A549 (cell line): Measurements from ENCODE around the gene MYH1. TPM values are rescaled to one million over a fixed set of nuclear protein-coding genes. Genes with fewer than 3 reads are reported as not detected.
A peak's percentile ranks its signal among the peaks of the same experiment; 100 is the strongest.

ENCODE experiments used
- ATAC-seq, 2 experiments: fragments of 200-7000 bp in 1 of 2; fragments of >200 bp in 1 of 2; cut with Nextera tagmentation in 1 of 2; cut with Tn5 transposase in 1 of 2; 3 replicates each; pipeline versions ENCODE4 v1.8.0 to v1.9.1; 2018 to 2020; ENCODE audit warnings: mild to moderate bottlenecking in 1 of 2, moderate library complexity in 1 of 2
- CTCF ChIA-PET: fragments of 300-600 bp; sonication (Branson Sonifier 250); formaldehyde crosslinking; extraction: SDS; loops from one replicate; lab custom pipeline; 2021; ENCODE audit warnings: antibody characterized with exemption, inconsistent platforms; lab: Yijun Ruan, JAX
- POLR2A ChIA-PET: fragments of 350-600 bp; formaldehyde crosslinking; extraction: SDS; loops from one replicate; lab custom pipeline; 2021; ENCODE audit warnings: antibody characterized with exemption, inconsistent platforms; lab: Yijun Ruan, JAX
- DNase-seq, 2 experiments: peaks; one replicate each; pipeline versions ENCODE4 v3.0.0 to v3.0.0-alpha.2; 2011 to 2016; ENCODE audit warnings: low read depth in 1 of 2, low spot score in 1 of 2
- FAIRE-seq: peaks from 2 replicates; lab custom pipeline; 2011; peaks lifted over from hg19 to GRCh38; lab: Jason Lieb, UNC
- H3K27ac ChIP-seq, 2 experiments: fragments of >200 bp; sonication (Bioruptor Twin); formaldehyde crosslinking; 3 replicates each; pipeline ENCODE4 v1.5.1; 2016 to 2017
- H3K4me1 ChIP-seq: fragments of >200 bp; sonication (Bioruptor Twin); formaldehyde crosslinking; 3 replicates; pipeline ENCODE4 v1.6.1; 2016
- H3K4me2 ChIP-seq: fragments of >200 bp; sonication (Bioruptor Twin); formaldehyde crosslinking; 3 replicates; pipeline ENCODE4 v1.6.1; 2016
- H3K4me3 ChIP-seq: fragments of >200 bp; sonication (Bioruptor Twin); formaldehyde crosslinking; 3 replicates; pipeline ENCODE4 v1.5.1; 2016
- H3K9me3 ChIP-seq: fragments of >200 bp; sonication (Bioruptor Twin); formaldehyde crosslinking; 3 replicates; pipeline ENCODE4 v1.6.1; 2016
- BCL3 ChIP-seq: fragments of >200 bp; sonication (Bioruptor Twin); formaldehyde crosslinking; IDR thresholded peaks from 3 replicates; pipeline ENCODE4 v1.6.1; 2016
- BHLHE40 ChIP-seq: IDR thresholded peaks from 2 replicates; pipeline ENCODE4 v1.6.1; 2012; ENCODE audit warnings: low read depth, low read length, inconsistent platforms
- EHMT2 ChIP-seq: fragments of 200-600 bp; sonication (generic); IDR thresholded peaks from 2 replicates; pipeline ENCODE4 v1.6.1; 2016; ENCODE audit warnings: antibody characterized with exemption, low read depth, mild to moderate bottlenecking, moderate library complexity
- EP300 ChIP-seq, 2 experiments: fragments of >200 bp; sonication (Bioruptor Twin); formaldehyde crosslinking; IDR thresholded peaks; 2 replicates in 1 of 2; 3 replicates in 1 of 2; pipeline ENCODE4 v1.6.1; 2016 to 2017
- HDAC2 ChIP-seq: fragments of 200-600 bp; sonication (generic); IDR thresholded peaks from 2 replicates; pipeline ENCODE4 v1.6.1; 2016
- HEYL ChIP-seq: fragments of 250-450 bp; sonication (Bioruptor Pico); IDR thresholded peaks from 2 replicates; pipeline ENCODE4 v1.8.0; 2021; ENCODE audit warnings: mild to moderate bottlenecking, moderate library complexity
- HMGXB4 ChIP-seq: fragments of 250-450 bp; sonication (Bioruptor Pico); IDR thresholded peaks from 2 replicates; pipeline ENCODE4 v1.5.0; 2021; ENCODE audit warnings: mild to moderate bottlenecking, moderate library complexity, borderline replicate concordance
- HOXB13 ChIP-seq: fragments of 250-450 bp; sonication (Bioruptor Pico); IDR thresholded peaks from 2 replicates; pipeline ENCODE4 v1.5.0; 2020; ENCODE audit warnings: low read depth, mild to moderate bottlenecking, moderate library complexity
- JUN ChIP-seq, 2 experiments: fragments of >200 bp; sonication (Bioruptor Twin); formaldehyde crosslinking; IDR thresholded peaks; 2 replicates in 1 of 2; 3 replicates in 1 of 2; pipeline ENCODE4 v1.6.1; 2016 to 2017
- KDM1A ChIP-seq: fragments of 200-600 bp; sonication (generic); IDR thresholded peaks from 2 replicates; pipeline ENCODE4 v1.6.1; 2016; ENCODE audit warnings: low read depth, mild to moderate bottlenecking
- KDM5A ChIP-seq: fragments of 200-600 bp; sonication (generic); IDR thresholded peaks from 2 replicates; pipeline ENCODE4 v1.6.1; 2016; ENCODE audit warnings: antibody characterized with exemption, mild to moderate bottlenecking
- MAZ ChIP-seq: fragments of 150-350 bp; IDR thresholded peaks from 2 replicates; pipeline ENCODE4 v1.6.1; 2014; ENCODE audit warnings: antibody characterized with exemption, low read depth, low read length, borderline replicate concordance
- MYC ChIP-seq: IDR thresholded peaks from 2 replicates; pipeline ENCODE4 v1.6.1; 2012; ENCODE audit warnings: mild to moderate bottlenecking, inconsistent platforms, low read length, improper control_type of control experiment, borderline replicate concordance
- NFE2L2 ChIP-seq: fragments of 150-350 bp; conservative IDR thresholded peaks from 2 replicates; pipeline ENCODE4 v1.6.1; 2014; ENCODE audit warnings: low read length
- NPAS2 ChIP-seq: fragments of 250-450 bp; sonication (Bioruptor Pico); IDR thresholded peaks from 2 replicates; pipeline ENCODE4 v1.8.0; 2022; ENCODE audit warnings: mild to moderate bottlenecking, moderate library complexity, borderline replicate concordance
- POLR2AphosphoS2 ChIP-seq: conservative IDR thresholded peaks from 2 replicates; pipeline ENCODE4 v1.6.1; 2012; ENCODE audit warnings: low read length, improper control_type of control experiment, inconsistent platforms
- RAD21 ChIP-seq, 2 experiments: fragments of >200 bp in 1 of 2; sonication (Bioruptor Twin) in 1 of 2; formaldehyde crosslinking in 1 of 2; IDR thresholded peaks in 1 of 2; conservative IDR thresholded peaks in 1 of 2; 2 replicates in 1 of 2; 3 replicates in 1 of 2; pipeline ENCODE4 v1.6.1; 2012 to 2018; ENCODE audit warnings: inconsistent platforms in 1 of 2
- RFX5 ChIP-seq: fragments of 450-650 bp; IDR thresholded peaks from 2 replicates; pipeline ENCODE4 v1.7.1; 2014; ENCODE audit warnings: antibody characterized with exemption, mild to moderate bottlenecking, moderate library complexity
- SMC3 ChIP-seq: fragments of >200 bp; sonication (Bioruptor Twin); formaldehyde crosslinking; IDR thresholded peaks from 3 replicates; pipeline ENCODE4 v1.6.1; 2018; ENCODE audit warnings: inconsistent platforms
- SREBF2 ChIP-seq: fragments of 450-650 bp; IDR thresholded peaks from 2 replicates; pipeline ENCODE4 v1.6.1; 2014; ENCODE audit warnings: mild to moderate bottlenecking, moderate library complexity
- ZFP36 ChIP-seq: fragments of 450-650 bp; IDR thresholded peaks from 2 replicates; pipeline ENCODE4 v1.6.1; 2014; ENCODE audit warnings: borderline replicate concordance; ENCODE audit not compliant: partially characterized antibody
- ZSCAN20 ChIP-seq: fragments of 250-450 bp; sonication (Bioruptor Pico); IDR thresholded peaks from 2 replicates; pipeline ENCODE4 v1.8.0; 2022; ENCODE audit warnings: mild to moderate bottlenecking, moderate library complexity
- WGBS: methylation state at CpG from one replicate; pipeline ENCODE4 v1.1.6; 2017; ENCODE audit errors: missing lambda C conversion rate; 5-methylcytosine and 5-hydroxymethylcytosine counted together
- polyA plus RNA-seq, 4 experiments: library from polyadenylated mRNA; depleted of rRNA in 3 of 4; stranded (reverse); fragments of >200 nt; fragmentation: RNase III in 1 of 4; extraction: RNeasy Plus Mini Kit Qiagen cat#74134 plus additional on column Dnase treatment in 1 of 4; gene quantifications; 2 replicates in 3 of 4; 3 replicates in 1 of 4; pipeline ENCODE4 v1.2.3, GENCODE V29; 2011 to 2017
- TF ChIP-seq, protein P1 (sequence below): IDR thresholded peaks from 2 replicates; pipeline ENCODE4 v1.6.1; 2012
- TF ChIP-seq, protein P2 (sequence below): fragments of >200 bp; sonication (Bioruptor Twin); formaldehyde crosslinking; IDR thresholded peaks from 2 replicates; pipeline ENCODE4 v1.6.1; 2016
- TF ChIP-seq, protein P3 (sequence below): IDR thresholded peaks from 2 replicates; pipeline ENCODE4 v1.6.1; 2012; ENCODE audit warnings: low read depth, borderline replicate concordance

The MYH1 gene
- polyA plus RNA-seq, 2 of the 4 experiments (the other 2 are of a cell fraction), result not detected

- TF ChIP-seq BCL3, result no peak
- TF ChIP-seq BHLHE40, result no peak
These were observed 40.6 kb downstream of the MYH1 start (continued) for GRCh38 chr17:10477701-10478100.

- TF ChIP-seq NPAS2 (no peak), EHMT2 (no peak), HEYL (no peak), KDM5A (no peak), JUN (IDR thresholded peaks at IDR 0.05) (no peak), HOXB13 (CRISPR knock-in tag) (no peak)
- TF ChIP-seq, protein P1, sequence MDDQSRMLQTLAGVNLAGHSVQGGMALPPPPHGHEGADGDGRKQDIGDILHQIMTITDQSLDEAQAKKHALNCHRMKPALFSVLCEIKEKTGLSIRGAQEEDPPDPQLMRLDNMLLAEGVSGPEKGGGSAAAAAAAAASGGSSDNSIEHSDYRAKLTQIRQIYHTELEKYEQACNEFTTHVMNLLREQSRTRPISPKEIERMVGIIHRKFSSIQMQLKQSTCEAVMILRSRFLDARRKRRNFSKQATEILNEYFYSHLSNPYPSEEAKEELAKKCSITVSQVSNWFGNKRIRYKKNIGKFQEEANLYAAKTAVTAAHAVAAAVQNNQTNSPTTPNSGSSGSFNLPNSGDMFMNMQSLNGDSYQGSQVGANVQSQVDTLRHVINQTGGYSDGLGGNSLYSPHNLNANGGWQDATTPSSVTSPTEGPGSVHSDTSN, result no peak
- H3K27ac ChIP-seq, result no peak overlapping the region
- ChIA-PET CTCF (interaction anchor here (1.0 kb wide), 1 partner anchor 52 kb away, joined by 3 read pairs; no protein-coding TSS in a partner anchor), POLR2A (no interaction called here)
- no peaks in the 10 kb centered on the region for H3K9me3 ChIP-seq
- DNase-seq (no peak), FAIRE-seq (no peak), ATAC-seq (no peak)
- no peak overlapping the region for H3K4me2 ChIP-seq
- 20% methylated on average over 4 of the region's 4 CpGs for WGBS
- H3K4me1 ChIP-seq, result no peaks in the 10 kb centered on the region
- no peak overlapping the region for H3K4me3 ChIP-seq
These were observed 43.8 kb downstream of the MYH1 start for GRCh38 chr17:10474536-10474935.

- H3K9me3 ChIP-seq, result no peaks in the 10 kb centered on the region
- H3K4me3 ChIP-seq, result no peak overlapping the region
- POLR2A ChIA-PET, result no interaction called here
- CTCF ChIA-PET, result no interaction called here
- FAIRE-seq (peak; percentile 18), DNase-seq (no peak), ATAC-seq (peak in 1 of 2 experiments; percentile 81; a peak in 3 of 6 replicates)
- no peaks in the 10 kb centered on the region for H3K4me1 ChIP-seq
- H3K4me2 ChIP-seq, result no peak overlapping the region
- no peak overlapping the region for H3K27ac ChIP-seq
- 25% methylated on average over 1 of the region's 1 CpG for WGBS
- TF ChIP-seq MAZ, result no peak
- no peak for TF ChIP-seq RAD21 (conservative IDR thresholded peaks at IDR 0.05 in 1 of 2, IDR thresholded peaks at IDR 0.05 in 1 of 2)
- TF ChIP-seq, protein P2, sequence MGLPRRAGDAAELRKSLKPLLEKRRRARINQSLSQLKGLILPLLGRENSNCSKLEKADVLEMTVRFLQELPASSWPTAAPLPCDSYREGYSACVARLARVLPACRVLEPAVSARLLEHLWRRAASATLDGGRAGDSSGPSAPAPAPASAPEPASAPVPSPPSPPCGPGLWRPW, result no peak
- TF ChIP-seq RFX5, result no peak
- no peak for TF ChIP-seq MYC
- TF ChIP-seq BHLHE40, result no peak
- TF ChIP-seq, protein P3, sequence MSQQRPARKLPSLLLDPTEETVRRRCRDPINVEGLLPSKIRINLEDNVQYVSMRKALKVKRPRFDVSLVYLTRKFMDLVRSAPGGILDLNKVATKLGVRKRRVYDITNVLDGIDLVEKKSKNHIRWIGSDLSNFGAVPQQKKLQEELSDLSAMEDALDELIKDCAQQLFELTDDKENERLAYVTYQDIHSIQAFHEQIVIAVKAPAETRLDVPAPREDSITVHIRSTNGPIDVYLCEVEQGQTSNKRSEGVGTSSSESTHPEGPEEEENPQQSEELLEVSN, result no peak
- TF ChIP-seq POLR2AphosphoS2, result no peak
- TF ChIP-seq KDM1A, result no peak
- TF ChIP-seq ZFP36, result no peak
- TF ChIP-seq SREBF2, result no peak
- no peak for TF ChIP-seq ZSCAN20
- TF ChIP-seq SMC3, result no peak
- no peak for TF ChIP-seq HMGXB4 (CRISPR knock-in tag)
- TF ChIP-seq EP300 (IDR thresholded peaks at IDR 0.05), result no peak
- no peak for TF ChIP-seq NFE2L2
- no peak for TF ChIP-seq HDAC2
These were observed 46.5 kb downstream of the MYH1 start for GRCh38 chr17:10471858-10472257.
